ENCODE data around the gene SLC12A6.

Gene SLC12A6

DNA sequence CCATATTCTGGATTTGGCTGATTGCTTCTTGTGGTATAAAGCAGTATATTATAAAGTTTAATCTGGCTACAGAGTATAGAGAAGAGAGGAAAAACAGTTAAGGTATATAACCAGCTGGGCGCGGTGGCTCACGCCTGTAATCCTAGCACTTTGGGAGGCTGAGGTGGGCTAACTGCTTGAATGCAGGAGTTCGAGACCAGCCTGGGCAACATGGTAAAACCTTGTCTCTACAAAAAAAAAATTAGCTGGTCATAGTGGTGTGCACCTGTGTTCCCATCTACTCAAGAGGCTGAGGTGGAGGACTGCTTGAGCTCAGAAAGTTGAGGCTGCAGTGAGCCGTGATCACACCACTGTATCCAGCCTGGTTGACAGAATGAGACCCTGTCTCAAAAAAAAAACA lies 7.3 kb downstream of the SLC12A6 start:
- DNase-seq (ENCODE audit: low read depth in 2 of 2): no peak

DNA sequence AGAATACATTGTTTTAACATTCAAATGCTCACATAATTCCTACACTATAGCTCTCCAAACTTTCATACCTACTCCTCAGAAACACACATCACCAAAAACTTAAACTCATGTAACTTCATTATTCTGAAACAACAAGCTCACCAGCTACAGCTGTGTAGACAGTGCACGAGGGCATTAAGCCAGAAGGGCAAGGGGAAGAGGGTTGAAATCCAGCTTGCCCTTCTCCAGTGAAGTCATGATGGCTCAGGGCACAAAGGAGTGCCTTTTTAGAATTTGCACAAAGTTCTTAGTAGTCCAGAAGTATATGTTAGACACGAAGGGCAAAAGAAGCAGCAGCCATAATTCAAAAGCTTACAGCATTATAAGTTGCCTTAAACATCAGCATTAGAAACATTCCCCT lies 8.6 kb downstream of the SLC12A6 start:
- DNase-seq (ENCODE audit: low read depth in 2 of 2): no peak

DNA sequence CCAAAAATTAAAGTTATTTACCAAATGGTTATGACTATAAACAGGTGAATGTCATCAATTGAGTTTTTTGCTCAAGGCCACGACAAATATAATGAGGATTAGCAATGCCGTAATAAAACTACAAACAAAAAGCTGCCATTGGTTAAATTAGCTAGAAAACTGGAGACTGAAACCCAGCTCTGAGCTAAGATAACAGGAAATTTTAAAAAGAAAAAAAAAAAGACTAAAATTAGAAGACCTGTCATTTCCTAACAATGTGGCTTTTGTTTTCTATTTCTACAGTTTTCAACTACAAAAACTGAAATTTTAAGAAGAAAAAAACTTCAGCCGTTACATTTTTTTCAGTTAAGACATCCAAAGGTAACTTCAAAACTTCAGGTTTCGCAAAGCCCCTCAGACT lies 9.7 kb downstream of the SLC12A6 start:
- no peak for DNase-seq (ENCODE audit: low read depth in 2 of 2)

DNA sequence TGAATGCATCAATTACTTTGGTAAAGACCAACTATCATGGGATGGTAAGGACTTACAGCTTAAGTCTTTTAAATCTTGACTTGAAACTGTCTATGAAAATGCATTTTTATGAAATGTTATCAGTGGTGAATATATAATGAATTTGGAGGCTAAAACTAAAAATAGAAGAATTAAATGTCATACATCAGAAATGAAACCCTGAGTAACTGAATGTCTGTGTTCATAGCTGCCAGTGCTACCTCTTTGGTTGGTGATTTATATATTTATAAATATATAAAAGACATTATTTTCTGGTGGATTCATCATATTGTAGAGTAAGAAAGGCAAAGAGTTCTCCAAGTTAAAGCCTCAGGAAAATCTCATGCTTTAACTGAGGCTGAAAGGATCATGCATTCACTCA lies 12.2 kb downstream of the SLC12A6 start:
- no peak for DNase-seq (ENCODE audit: low read depth in 2 of 2)

DNA sequence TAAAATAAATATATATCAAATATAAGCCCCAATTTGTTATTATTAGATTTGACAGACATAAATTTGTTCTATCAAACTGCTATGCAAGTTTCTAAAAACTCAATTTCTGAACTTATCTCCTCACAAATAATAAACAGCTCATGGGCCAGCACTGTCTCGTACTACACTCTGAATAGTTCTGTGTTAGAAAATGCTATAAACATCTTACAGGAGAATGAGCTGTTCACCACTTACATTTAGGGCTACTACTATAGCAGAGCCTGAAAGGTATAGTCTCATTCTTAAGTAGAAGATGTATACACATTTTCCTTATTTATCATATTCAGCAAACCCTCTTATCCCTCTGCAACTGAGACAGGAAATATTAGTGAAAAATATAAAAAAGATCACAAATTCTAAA lies 12.6 kb downstream of the SLC12A6 start:
- no peak for DNase-seq (ENCODE audit: low read depth in 2 of 2)

DNA sequence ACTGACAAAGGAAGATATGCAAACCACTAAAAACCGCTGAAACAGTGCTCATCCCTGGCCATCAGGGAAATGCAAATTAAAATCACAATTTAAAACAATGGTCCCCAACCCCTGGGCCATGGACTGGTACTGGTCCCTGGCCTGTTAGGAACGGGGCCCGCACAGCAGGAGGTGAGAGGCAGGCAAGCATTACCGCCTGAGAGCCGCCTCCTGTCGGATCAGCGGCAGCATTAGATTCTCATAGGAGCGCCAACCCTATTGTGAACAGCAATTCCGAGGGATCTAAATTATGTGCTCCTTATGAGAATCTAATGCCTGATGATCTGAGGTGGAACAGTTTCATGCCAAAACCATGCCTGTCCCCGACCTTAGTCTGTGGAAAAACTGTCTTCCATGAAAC lies 14.4 kb downstream of the SLC12A6 start:
- DNase-seq (ENCODE audit: low read depth in 2 of 2): no peak

DNA sequence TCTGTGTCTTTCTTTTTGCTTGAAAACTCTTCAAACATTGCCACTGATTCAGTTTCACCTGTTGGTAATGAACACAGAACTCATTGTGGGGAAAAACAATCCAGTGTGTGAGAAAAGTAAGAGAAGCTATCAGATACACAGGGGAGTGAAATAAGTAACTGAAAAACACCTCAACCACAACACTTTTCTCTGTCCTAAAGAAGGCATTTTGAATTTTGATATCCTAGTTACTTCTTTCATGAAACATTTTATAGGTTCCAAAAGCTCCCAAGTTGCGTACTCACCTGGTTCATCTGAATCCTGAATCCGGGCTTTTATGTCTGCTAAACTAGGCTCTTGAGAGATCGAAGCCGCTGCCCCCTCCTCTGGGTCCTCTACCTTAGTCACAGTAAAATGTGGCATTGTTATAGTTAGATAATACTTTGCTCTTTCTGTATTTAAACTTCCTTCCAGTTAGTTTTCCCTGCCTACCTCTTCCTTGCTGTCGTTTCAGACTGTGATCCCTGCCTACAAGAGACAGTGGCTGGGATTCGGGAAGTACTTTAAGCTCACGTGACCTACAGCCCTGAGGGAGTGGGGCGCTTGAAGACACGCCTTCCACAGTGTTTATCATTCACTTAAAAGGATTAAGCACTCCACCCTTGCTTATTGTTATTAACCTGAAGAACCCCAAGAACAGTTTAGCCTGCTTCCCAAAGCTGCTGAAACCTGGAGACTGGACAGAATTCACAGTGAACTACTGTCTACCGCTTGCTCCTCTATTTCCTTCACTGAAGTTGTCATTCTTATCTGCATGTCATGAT lies 19.1 kb downstream of the SLC12A6 start:
- DNase-seq (ENCODE audit: low read depth in 2 of 2): no peak

DNA sequence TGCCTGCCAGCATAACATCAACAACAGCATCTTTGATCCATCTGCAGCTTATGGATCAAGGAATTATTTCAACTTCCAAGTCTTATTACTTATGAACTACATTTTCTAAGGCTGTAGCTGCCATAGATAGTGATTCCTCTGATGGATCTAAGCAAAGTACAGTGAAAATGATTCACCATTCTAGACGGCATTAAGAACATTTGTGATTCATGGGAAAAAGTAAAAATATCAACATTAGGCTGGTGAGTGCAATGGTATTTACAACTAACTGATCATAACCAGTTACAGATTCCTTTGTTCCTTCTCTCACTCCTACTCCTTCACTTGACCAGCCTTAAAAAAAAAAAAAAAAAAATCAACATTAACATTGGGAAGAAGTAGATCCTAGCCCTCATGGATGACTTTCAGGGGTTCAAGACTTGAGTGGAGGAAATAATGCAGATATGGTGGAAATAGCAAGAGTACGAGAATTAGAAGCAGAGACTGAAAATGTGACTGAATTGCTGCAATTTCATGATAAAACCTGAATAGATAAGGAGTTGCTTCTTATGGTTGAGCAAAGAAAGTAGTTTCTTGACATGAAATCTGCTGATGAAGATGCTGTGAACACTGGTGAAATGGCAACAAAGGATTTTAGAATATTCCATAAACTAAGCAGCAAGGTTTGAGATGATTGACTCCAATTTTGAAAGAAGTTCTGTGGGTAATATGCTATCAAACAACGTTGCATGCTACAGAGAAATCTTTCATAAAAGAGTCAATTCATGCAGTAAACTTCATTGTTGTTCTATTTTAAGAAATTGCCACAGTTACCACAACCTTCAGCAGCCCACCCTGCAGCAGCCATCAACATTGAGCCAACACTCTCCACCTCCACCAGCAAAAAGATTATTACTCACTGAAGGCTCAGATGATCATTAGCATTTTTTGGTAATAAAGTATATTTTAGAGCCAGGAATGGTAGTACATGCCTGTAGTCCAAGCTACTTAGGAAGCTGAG lies 22.8 kb downstream of the SLC12A6 start:
- no peak for DNase-seq (ENCODE audit: low read depth in 2 of 2)

DNA sequence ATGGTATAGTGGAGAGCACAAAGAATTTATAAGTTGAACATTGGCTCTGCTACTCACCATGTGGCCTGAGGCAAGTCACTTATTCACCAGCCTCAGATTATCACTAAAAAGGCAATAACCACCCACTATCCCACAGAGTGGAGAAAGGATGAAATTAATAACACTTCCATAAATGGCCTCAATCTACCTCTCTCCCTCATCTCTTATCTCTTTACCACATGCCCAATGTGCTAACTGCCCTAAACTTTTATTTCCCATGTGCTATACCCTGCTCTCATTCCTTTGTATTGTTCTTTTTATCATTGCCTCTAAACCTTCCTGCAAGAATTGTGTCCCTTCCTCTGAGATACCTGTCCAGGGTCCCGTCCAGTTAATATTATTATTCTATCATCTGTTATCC lies 26.0 kb downstream of the SLC12A6 start:
- no peak for DNase-seq (ENCODE audit: low read depth in 2 of 2)

DNA sequence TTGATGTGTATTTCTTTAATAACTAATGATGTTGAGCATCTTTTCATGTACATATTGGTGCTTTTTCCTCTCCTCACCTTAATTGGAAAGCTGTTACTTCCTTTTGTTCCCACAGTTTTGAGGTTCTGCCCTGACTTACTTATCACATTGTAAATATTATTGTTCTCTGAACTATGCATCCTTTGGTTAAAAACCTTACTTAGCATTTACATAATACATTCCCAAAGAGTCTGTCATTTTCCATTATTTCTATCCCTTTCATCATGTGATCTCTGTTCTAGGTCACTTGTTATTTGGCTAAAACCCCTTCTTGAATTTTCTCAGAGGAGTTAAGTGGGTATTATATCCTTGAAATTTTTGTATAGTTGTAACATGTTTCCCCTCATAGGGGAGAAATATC lies 33.0 kb downstream of the SLC12A6 start:
- no peak for DNase-seq (ENCODE audit: low read depth in 2 of 2)

DNA sequence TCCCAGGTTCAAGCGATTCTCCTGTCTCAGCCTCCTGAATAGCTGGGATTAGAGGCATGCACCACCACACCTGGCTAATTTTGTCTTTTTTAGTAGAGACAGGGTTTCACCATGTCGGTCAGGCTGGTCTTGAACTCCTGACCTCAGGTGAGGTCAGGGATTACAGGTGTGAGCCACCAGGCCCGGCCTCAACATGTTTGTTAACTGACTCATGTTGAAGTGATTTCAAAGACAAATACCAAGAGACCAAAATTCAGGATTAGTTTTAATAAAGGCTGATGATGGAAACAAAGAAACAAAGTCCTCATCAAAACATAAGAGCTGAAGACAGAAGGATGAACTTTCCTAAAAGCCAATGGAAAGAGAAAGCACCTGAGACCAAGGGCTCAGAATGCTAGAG lies 36.5 kb downstream of the SLC12A6 start:
- no peak for DNase-seq (ENCODE audit: low read depth in 2 of 2)

DNA sequence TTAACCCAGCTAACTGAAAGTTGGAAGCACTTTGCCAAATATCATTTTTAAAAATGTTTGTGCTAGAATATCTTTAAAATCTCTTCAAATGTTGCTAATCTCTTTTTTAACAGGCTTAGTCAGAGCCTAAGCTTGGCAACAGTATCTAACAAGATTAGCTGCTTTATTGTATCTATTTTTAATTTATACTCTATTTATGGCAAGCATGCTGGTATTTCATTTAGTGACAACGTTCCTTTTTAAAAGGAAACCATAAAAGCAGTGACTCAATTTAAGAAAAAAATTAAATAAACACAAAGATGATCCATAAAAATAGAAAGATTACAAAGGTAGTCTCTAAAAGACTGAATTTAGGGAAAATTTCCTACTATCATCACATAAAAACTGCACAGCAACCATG lies 40.5 kb downstream of the SLC12A6 start:
- no peak for DNase-seq (ENCODE audit: low read depth in 2 of 2)

DNA sequence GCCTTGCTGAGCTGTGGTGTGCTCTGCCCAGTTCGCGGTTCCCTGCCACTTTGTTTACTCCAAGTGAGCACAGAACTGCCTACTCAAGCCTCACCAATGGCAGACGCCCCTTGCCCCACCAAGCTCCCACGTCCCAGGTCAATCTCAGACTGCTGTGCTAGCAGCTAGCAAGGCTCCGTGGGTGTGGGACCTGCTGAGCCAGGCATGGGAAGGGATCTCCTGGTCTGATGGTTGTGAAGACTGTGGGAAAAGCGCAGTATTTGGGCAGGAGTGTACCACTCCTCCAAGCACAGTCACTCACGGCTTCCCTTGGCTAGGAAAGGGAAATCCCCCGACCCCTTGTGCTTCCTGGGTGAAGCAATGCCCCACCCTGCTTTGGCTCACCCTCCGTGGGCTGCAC lies 45.0 kb downstream of the SLC12A6 start:
- DNase-seq (ENCODE audit: low read depth in 2 of 2): no peak

DNA sequence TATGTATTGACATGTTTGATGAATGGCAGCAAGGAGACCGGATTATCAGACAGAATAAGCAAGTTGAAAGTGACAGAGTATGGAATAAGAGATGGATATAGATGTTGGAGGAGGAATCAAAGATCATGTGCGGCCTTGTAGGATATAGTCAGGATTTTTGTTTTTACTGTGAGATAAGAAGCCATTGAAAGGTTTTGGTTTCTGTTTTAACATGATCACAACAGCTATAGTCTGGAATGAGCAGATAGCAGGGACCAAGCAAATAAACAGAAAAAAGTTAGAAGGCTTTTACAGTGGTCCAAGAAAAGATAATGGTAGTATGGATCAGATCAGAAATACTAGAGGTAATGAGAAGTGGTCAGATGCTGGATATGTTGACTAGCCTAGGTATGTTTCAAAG lies 52.6 kb downstream of the SLC12A6 start:
- no peak for DNase-seq (ENCODE audit: low read depth in 2 of 2)

DNA sequence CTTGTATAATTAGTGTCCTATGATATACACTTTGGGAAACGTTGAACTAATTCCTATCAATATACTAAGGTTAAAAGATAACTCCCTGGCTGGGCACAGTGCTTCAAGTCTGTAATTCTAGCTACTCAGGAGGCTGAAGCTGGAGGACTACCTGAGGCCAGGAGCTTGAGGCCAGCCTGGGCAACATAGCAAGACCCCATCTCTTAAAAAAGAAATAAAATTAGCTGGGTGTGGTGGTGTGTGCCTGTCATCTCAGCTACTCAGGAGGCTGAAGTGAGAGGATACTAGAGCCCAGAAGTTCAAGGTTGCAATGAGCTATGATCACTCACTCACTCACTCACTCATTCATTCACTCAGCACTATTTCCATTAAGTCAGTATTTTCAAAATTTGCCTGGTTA lies 55.2 kb downstream of the SLC12A6 start:
- DNase-seq (ENCODE audit: low read depth in 2 of 2): no peak

DNA sequence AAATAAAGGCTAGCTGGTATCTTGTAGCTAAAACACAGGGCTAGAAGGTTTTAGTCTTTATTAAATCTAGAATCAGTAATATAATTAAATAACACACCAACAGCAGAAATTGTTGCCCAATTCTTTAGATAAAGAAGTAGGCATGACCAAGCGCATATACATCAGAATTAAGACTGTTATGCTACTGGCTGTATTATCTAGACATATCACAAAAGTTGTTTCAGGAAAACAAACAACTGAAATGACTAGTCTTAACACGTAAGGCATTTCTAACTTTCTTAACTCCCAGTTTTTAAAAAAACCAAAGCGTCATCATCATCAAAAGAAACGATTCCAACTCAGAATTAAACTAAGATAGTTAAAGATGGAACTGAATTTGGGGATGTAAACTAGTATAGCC lies 57.4 kb downstream of the SLC12A6 start:
- no peak for DNase-seq (ENCODE audit: low read depth in 2 of 2)

DNA sequence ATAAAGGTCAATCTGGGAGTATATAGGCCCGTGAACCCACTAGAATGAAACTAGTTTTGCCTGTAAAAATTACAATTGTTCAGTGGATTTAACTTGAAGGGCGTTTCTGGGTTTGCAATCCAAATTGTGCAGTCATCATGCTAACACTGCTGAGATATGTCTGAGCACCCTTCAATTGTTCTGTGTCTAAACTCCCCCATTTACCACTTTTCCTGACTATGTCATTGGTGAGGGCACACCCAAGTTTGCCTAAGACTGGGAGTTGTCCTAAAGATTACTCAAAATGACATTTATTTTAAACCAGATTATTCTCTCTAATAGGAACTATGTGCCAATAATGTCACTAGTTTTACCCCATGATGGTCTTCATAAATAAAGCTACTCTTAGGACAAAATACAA lies 58.2 kb downstream of the SLC12A6 start:
- no peak for DNase-seq (ENCODE audit: low read depth in 2 of 2)

DNA sequence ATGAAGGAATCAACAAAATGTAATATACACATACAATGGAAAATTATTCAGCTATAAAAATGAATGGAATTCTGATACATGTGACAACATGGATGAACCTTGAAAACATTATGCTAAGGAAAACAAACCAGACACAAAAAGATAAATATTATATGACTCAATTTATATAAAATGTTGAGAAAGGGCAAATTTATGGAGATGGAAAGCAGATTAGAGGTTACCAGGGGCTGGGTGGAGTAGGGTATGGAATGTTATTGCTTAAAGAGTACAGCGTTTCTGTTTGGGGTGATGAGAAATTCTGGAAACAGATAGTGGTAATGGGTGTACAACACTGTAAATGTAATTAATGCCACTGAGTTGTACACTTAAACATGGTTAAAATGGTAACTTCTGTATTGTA lies 61.9 kb downstream of the SLC12A6 start:
- DNase-seq (ENCODE audit: low read depth in 2 of 2): no peak

DNA sequence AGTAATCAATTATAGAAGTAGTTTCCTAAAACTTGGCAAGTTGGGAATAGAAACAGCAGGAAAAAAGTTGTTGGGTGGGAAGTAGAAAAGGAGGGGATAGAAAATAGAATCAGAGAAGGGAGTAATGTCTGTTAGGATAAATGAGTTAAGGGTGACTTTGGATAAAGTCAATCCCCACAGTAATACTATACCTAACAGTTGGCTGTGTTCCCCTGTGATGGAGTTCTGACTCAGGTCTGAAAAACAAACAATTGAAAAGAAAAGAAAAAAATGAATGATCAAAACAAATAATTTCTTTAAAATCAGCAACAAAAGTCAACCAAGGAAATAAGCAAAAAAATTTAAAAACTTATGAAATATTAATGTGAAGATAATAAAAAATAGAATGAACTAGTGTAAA lies 62.4 kb downstream of the SLC12A6 start:
- no peak for DNase-seq (ENCODE audit: low read depth in 2 of 2)

DNA sequence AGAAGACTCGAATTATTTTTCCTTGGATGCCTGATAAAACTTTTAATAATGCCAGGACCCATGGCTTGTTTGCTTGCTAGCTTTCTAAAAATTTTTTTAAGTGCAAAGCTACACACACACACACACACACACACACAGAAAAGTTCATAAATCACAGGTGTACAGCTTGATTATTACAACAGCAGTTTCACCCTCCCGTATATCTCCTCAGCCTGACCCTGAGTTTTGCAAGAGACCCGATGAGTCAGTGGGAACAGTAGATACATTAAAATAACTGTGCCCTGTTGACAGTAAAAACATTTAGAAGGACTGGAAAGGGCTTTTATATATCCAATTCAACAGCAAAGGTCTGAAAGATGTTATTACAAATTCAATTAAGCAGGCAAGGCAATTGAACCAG lies 66.1 kb downstream of the SLC12A6 start:
- DNase-seq (ENCODE audit: low read depth in 2 of 2): no peak

DNA sequence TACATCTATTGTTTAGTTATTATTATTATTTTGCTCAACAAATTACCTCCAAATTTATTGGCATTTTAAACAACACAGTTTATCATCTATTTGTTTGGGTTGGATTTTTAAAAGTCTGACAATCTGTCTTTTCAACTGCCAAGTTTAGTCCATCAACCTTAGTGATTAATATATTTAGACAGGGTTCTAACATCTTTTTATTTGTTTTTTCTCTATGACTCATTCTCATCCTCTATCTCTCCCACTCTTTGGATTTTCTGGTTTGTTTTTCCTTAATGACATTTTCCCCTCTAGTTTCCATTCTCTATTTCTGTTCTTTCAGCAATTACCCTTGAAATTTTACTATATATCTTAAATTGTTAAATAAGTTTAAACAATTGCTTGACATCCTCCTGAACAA lies 70.8 kb downstream of the SLC12A6 start:
- DNase-seq (ENCODE audit: low read depth in 2 of 2): no peak

DNA sequence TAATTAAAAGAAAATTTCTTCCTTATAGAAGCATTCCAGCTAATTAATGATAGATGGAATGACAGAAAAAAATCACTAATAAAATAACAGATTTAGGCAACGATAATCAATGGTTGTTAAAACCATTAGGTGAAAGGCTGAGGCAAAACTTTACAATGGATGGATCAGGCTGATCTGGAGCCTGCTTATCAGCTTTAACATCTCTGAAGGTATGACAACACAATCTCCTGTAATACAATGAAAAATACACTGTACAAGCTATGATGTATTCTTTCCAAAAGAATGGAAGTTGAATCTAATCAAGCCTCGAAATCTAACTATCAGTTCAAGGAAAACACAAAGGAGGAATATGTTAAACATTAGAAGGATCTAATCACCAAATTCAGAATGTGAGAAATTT lies 73.5 kb downstream of the SLC12A6 start:
- DNase-seq (ENCODE audit: low read depth in 2 of 2): no peak

DNA sequence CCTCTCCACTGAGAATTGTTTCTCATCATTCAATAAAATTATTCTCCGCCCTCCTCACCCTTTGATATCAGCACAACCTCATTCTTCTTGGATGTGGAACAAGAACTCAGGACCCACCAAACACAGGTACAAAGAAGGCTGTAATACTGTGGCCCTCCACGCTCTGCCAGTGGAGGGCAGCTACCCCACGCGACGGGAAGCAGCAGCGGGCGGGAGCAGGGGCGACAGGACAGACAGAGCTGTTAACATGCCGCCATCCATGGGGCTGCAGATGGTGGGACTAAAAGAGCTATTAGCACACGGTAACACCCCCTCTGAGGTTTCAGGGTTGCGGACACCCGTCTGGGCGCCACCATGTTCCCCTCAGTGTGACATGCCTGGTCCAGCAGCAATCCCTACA lies 75.2 kb downstream of the SLC12A6 start:
- DNase-seq (ENCODE audit: low read depth in 2 of 2): no peak

All from stimulated activated CD4-positive, alpha-beta T cell treated with anti-CD3 and anti-CD28 coated beads, Interleukin-15, amount 100 ng/mL, for 48 hours (primary cell).